Activated CD4-positive, alpha-beta T cell treated with anti-CD3 and anti-CD28 coated beads for 36 hours (primary cell): ENCODE measurements around the gene PEX13. TPM values are rescaled to one million over a fixed set of nuclear protein-coding genes. Genes with fewer than 3 reads are reported as not detected.
"Not testable (repeated sequence)": the region's sequence is repeated elsewhere in the genome, so short reads cannot be mapped to it uniquely, and the experiment has no call there.

Experiments
- ATAC-seq: fragments of 200-7000 bp; cut with Tn5 transposase; one replicate; pipeline ENCODE4 v1.10.0; 2021; ENCODE audit warnings: mild to moderate bottlenecking, moderate library complexity
- CTCF ChIA-PET: fragments of 350-600 bp; sonication (Branson Sonifier 250); formaldehyde crosslinking; loops from one replicate; lab custom pipeline; 2021; ENCODE audit warnings: antibody characterized with exemption; lab: Charles Lee
- POLR2A ChIA-PET: fragments of 350-600 bp; sonication (Branson Sonifier 250); formaldehyde crosslinking; loops from one replicate; lab custom pipeline; 2021; ENCODE audit warnings: antibody characterized with exemption, inconsistent platforms; lab: Charles Lee
- DNase-seq: peaks from one replicate; pipeline ENCODE4 v3.0.0-alpha.2; 2020
- H3K27ac Mint-ChIP-seq: one replicate; pipeline ENCODE4 v1.8.0; 2021; ENCODE audit warnings: mixed read lengths
- H3K27me3 Mint-ChIP-seq: one replicate; pipeline ENCODE4 v1.8.0; 2021; ENCODE audit warnings: mixed read lengths
- H3K36me3 Mint-ChIP-seq: one replicate; pipeline ENCODE4 v1.8.0; 2021; ENCODE audit warnings: low read depth, mixed read lengths
- H3K4me1 Mint-ChIP-seq: one replicate; pipeline ENCODE4 v1.8.0; 2021; ENCODE audit warnings: mixed read lengths
- H3K4me3 Mint-ChIP-seq: one replicate; pipeline ENCODE4 v1.8.0; 2021; ENCODE audit warnings: mild to moderate bottlenecking, moderate library complexity, mixed read lengths
- H3K9me3 Mint-ChIP-seq: one replicate; pipeline ENCODE4 v1.8.0; 2021; ENCODE audit warnings: low read depth, mixed read lengths
- intact Hi-C, 2 experiments: fragments of 100-400 bp; cut with DNase I in 1 of 2; cut with micrococcal nuclease in 1 of 2; formaldehyde crosslinking; loops; one replicate each; pipeline versions ENCODE4 v1.14.2 to v1.15.1; 2022 to 2024; cut with DNase I, micrococcal nuclease
- total RNA-seq, 2 experiments: library from RNA; stranded (reverse); gene quantifications; one replicate each; pipeline ENCODE4 v1.2.3, GENCODE V29; 2021

PEX13 gene
- total RNA-seq, 2 experiments from 2014 or later, result 14.4 to 19.9 TPM

DNA sequence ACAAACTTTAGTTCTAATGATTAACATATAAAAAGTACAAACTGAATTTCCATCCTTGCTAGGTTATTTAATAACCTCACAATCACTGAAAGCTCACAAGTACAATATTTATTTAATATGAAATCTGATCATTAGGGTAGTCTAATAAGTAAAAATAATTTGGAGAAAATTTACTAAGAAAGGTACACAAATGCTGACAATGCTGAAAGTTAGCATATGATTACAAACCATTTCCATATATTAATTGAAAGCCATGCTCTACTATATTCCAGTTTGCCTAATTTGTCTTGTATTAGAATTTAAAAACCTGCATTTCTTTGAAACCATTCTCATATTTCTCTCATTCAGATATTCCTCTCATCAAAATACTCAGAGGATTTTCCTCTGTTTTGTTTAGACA lies 8.2 kb upstream of the PEX13 start:
- intact Hi-C loops, result no loop called here
- no peaks in the 10 kb centered on the region for H3K9me3 Mint-ChIP-seq
- DNase-seq, result no peak
- H3K4me3 Mint-ChIP-seq, result no peak overlapping the region
- no peak for ATAC-seq
- ChIA-PET CTCF (no interaction called here), POLR2A (no interaction called here)
- peaks cover 17% of the 10 kb centered on the region for H3K4me1 Mint-ChIP-seq
- no peaks in the 10 kb centered on the region for H3K27me3 Mint-ChIP-seq
- H3K36me3 Mint-ChIP-seq, result peaks cover 2% of the 10 kb centered on the region
- H3K27ac Mint-ChIP-seq, result no peak overlapping the region

DNA sequence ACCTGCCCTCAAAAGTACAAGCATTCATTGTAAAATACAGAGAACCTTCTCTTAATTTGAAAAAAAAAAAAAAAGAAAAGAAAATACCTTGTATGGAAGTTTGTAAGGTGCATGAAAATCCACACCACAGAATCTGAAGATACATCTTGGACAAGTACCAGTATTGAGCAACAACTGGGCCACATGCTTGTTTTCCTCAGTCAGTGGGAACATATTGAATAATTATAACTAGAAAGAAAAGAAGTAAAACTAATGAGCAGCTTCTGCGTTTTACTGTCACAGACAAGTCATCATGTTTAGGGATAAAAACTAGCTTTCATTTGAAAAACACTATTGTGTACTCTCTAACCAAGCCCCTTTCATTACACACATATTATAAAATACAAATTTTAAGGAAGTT lies 5.8 kb upstream of the PEX13 start:
- ATAC-seq (no peak), DNase-seq (no peak)
- intact Hi-C loops, result loop anchor here in 1 of 2 experiments (5.0 kb wide), 1 partner anchor 219 kb away; no protein-coding TSS in a partner anchor
- CTCF ChIA-PET, result interaction anchor here (0.6 to 1.7 kb wide), 5 partner anchors 9 to 226 kb away, joined by 3 to 6 read pairs (median 3); no protein-coding TSS in a partner anchor
- H3K4me3 Mint-ChIP-seq, result no peak overlapping the region
- H3K27me3 Mint-ChIP-seq, result no peaks in the 10 kb centered on the region
- peaks cover 24% of the 10 kb centered on the region for H3K4me1 Mint-ChIP-seq
- H3K9me3 Mint-ChIP-seq, result no peaks in the 10 kb centered on the region
- no peaks in the 10 kb centered on the region for H3K36me3 Mint-ChIP-seq
- H3K27ac Mint-ChIP-seq, result no peak overlapping the region
- POLR2A ChIA-PET, result no interaction called here

DNA sequence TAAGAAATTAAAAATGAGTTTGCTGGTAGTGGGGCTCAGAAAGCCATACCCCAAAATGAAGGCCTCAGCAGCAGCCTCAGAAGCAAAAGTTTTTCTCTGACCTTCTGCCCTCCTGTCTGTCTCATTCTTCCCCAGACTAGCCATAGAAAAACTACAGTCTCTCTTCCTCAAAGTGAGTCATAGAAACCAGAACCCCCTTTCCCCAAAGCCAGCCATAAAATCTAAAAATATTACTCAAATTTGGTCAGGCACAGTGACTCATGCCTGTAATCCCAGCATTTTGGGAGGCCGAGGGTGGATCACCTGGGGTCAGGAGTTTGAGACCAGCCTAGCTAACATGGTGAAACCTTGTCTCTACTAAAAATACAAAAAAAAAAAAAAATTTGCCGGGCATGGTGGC lies 5.2 kb upstream of the PEX13 start:
- not testable (repeated sequence) for H3K36me3 Mint-ChIP-seq, H3K9me3 Mint-ChIP-seq, ATAC-seq, H3K4me3 Mint-ChIP-seq, H3K27me3 Mint-ChIP-seq
- H3K4me1 Mint-ChIP-seq, result peaks cover 24% of the 10 kb centered on the region
- POLR2A ChIA-PET, result interaction anchor here (0.7 kb wide), 2 partner anchors 71 to 131 kb away, joined by 4 to 5 read pairs; partner anchors contain the start of gene REL
- peak overlapping the region; percentile 26 for H3K27ac Mint-ChIP-seq
- CTCF ChIA-PET, result interaction anchor here (1.7 kb wide), 1 partner anchor 13 kb away, joined by 4 read pairs; no protein-coding TSS in a partner anchor
- intact Hi-C loops, result loop anchor here in 1 of 2 experiments (5.0 kb wide), 1 partner anchor 220 kb away; no protein-coding TSS in a partner anchor
- peak; percentile 27 for DNase-seq

DNA sequence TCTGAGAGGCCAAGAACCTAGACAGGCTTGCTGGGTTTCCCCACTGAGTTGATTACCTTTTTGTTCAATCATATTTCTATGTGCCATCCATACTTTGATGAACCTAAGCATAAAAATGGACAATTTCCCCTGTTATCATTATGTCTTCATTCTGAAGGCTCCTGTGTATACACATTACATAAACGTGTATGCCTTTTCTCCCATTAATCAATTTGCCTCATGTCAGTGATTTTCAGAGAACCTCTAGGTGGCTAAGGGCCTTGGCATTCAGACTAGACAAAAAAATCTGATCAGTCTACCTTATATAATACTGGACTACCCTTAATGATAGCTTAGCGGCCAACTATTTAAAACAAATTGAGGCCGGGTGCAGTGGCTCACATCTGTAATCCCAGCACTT lies 4.1 kb upstream of the PEX13 start:
- DNase-seq (no peak), ATAC-seq (no peak)
- no peak overlapping the region for H3K27ac Mint-ChIP-seq
- H3K27me3 Mint-ChIP-seq, result no peaks in the 10 kb centered on the region
- H3K4me3 Mint-ChIP-seq, result no peak overlapping the region
- peaks cover 24% of the 10 kb centered on the region for H3K4me1 Mint-ChIP-seq
- CTCF ChIA-PET, result no interaction called here
- intact Hi-C loops, result loop anchor here in 1 of 2 experiments (5.0 kb wide), 1 partner anchor 221 kb away; no protein-coding TSS in a partner anchor
- POLR2A ChIA-PET, result no interaction called here
- no peaks in the 10 kb centered on the region for H3K9me3 Mint-ChIP-seq
- no peaks in the 10 kb centered on the region for H3K36me3 Mint-ChIP-seq

DNA sequence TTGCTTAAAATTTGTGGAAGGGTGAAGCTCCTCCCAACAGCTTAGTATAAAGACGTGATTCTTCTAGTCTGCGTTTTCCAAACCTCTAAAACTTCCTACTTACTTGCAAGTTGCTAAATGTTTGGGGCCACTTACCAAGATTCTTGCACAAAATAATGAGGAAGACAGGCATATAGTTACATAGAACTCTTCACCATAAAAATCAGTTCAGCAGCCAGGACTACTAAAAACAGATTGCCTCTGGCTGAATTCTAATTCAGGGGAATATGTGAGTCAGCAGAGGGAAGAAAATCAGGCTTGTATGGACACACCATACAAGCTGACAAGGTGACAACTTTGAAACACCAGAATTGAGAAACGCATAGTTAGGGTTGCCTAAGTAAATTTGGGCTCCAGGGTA lies 2.8 kb upstream of the PEX13 start:
- CTCF ChIA-PET, result no interaction called here
- POLR2A ChIA-PET, result no interaction called here
- no peak for ATAC-seq
- intact Hi-C loops, result loop anchor here (5.0 kb wide), 6 partner anchors 53 to 838 kb away; partner anchors contain the start of genes FAM161A (in 1 of the 2) and SANBR (in 1 of the 2)
- H3K36me3 Mint-ChIP-seq, result no peaks in the 10 kb centered on the region
- peaks cover 34% of the 10 kb centered on the region for H3K4me1 Mint-ChIP-seq
- no peaks in the 10 kb centered on the region for H3K9me3 Mint-ChIP-seq
- H3K27me3 Mint-ChIP-seq, result no peaks in the 10 kb centered on the region
- H3K27ac Mint-ChIP-seq, result no peak overlapping the region
- no peak for DNase-seq
- H3K4me3 Mint-ChIP-seq, result no peak overlapping the region

DNA sequence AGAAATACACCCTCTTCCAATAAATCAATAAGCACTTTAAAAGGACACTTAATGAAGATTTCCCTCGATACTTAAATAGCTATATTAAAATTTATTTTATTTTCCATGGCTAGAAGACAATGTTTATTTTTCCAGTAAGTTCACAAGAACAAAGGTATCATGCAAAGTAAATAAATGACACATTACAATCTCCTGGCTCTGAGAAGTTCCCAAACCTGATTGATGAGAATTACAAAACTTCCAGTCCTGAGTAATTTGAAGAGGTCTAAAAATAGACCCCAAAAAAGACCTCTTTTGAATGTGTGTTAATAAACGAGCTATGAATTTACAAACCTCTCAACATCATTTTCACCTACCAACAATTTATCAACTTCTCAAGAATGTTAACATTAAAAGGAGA lies 1.5 kb upstream of the PEX13 start:
- Mint-ChIP-seq H3K27me3 (no peaks in the 10 kb centered on the region), H3K36me3 (peaks cover 1% of the 10 kb centered on the region), H3K4me3 (peak overlapping the region; percentile 98), H3K4me1 (peaks cover 36% of the 10 kb centered on the region), H3K27ac (no peak overlapping the region), H3K9me3 (no peaks in the 10 kb centered on the region)
- ChIA-PET CTCF (interaction anchor here (0.7 to 1.2 kb wide), 2 partner anchors 17 to 71 kb away, joined by 3 read pairs; no protein-coding TSS in a partner anchor), POLR2A (interaction anchor here (1.2 kb wide), 1 partner anchor 134 kb away, joined by 4 read pairs; the partner anchor contains the start of gene REL)
- DNase-seq (no peak), ATAC-seq (no peak)
- intact Hi-C loops, result loop anchor here (2.0 to 5.0 kb wide), 6 partner anchors 51 to 836 kb away; partner anchors contain the start of genes FAM161A (in 1 of the 2), REL (in 1 of the 2) and SANBR (in 1 of the 2)

DNA sequence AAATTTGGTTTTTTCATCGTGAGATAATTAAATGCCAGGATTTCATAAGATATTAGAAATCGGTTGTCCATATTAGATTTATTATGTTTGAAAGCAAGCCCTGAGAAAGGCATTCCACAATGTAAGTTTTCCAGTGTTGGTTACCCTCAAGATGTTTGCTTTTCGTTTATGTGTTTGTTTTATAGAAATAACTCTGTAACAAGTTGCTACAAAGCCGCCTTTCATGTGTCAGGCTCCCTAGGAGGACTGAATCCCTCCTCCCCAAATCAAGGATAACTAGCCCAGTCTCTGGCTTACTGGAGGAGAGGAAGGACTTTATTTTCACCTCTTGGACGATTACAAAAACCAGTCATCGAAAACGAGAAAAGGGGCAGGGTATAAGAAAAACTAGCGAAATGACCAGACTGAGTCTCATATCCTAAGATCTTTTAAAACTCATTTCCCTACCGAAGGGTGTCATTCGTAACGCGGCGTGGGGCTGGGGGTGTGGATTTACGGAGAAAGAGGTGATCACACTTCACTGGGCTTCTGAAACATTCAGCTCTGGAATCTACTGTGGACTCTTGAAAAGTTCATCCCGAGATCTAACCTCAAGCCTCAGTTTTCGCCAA lies 1.0 kb upstream of the PEX13 start:
- ATAC-seq, result peak; percentile 39
- H3K27ac Mint-ChIP-seq, result peak overlapping the region; percentile 95
- DNase-seq, result peak; percentile 75
- H3K9me3 Mint-ChIP-seq, result no peaks in the 10 kb centered on the region
- H3K4me1 Mint-ChIP-seq, result peaks cover 37% of the 10 kb centered on the region
- H3K4me3 Mint-ChIP-seq, result peak overlapping the region; percentile 98
- ChIA-PET POLR2A (interaction anchor here (0.7 to 1.2 kb wide), 2 partner anchors 135 to 188 kb away, joined by 3 to 4 read pairs; partner anchors contain the start of gene REL), CTCF (interaction anchor here (0.7 to 1.2 kb wide), 4 partner anchors 18 to 260 kb away, joined by 3 to 4 read pairs (median 3); partner anchors contain the start of gene PAPOLG)
- peaks cover 7% of the 10 kb centered on the region for H3K36me3 Mint-ChIP-seq
- H3K27me3 Mint-ChIP-seq, result no peaks in the 10 kb centered on the region
- intact Hi-C loops, result loop anchor here (1.0 to 5.0 kb wide), 17 partner anchors 39 to 838 kb away; partner anchors contain the start of genes FAM161A (in 2 of the 2), SANBR (in 2 of the 2), PAPOLG (in 1 of the 2) and REL (in 1 of the 2)

DNA sequence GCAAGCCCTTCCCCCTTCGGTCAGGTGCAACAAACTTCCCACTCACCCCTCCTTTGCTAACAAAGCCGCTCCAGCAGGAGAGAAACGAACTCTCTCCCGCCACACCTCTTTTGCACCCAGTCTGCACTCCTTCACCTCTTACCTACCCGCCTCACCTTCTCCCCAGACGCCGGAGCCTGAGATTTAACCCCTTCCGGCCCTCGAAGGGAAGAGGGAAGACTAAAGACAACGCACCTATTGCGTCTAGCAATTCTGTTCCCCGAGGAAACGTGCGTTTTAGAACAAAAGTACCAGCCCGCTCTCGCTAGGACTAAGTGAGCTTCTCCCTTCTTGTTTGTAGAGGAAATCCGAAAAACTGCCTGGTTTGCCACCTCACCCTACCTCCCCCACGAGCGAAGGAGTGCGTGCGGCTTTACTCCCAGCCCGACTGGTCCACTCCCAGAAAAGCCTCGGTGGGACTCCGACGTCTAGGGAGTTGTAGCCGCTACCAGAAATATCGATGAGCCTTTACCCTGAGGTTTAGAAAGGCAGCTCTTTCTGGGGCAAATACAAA lies 441 bp upstream of the PEX13 start:
- Mint-ChIP-seq H3K27me3 (no peaks in the 10 kb centered on the region), H3K27ac (peak overlapping the region; percentile 95), H3K36me3 (peaks cover 12% of the 10 kb centered on the region), H3K9me3 (no peaks in the 10 kb centered on the region), H3K4me1 (peaks cover 32% of the 10 kb centered on the region), H3K4me3 (peak overlapping the region; percentile 98)
- peak; percentile 81 for DNase-seq
- ChIA-PET POLR2A (interaction anchor here (0.7 to 1.2 kb wide), 2 partner anchors 135 to 187 kb away, joined by 3 to 4 read pairs; partner anchors contain the start of gene REL), CTCF (interaction anchor here (0.7 to 1.4 kb wide), 6 partner anchors 12 to 518 kb away, joined by 3 to 4 read pairs (median 3); partner anchors contain the start of gene PAPOLG)
- peak; percentile 75 for ATAC-seq
- intact Hi-C loops, result loop anchor here (1.0 to 5.0 kb wide), 17 partner anchors 40 to 837 kb away; partner anchors contain the start of genes FAM161A (in 2 of the 2), SANBR (in 2 of the 2), PAPOLG (in 1 of the 2) and REL (in 1 of the 2)

DNA sequence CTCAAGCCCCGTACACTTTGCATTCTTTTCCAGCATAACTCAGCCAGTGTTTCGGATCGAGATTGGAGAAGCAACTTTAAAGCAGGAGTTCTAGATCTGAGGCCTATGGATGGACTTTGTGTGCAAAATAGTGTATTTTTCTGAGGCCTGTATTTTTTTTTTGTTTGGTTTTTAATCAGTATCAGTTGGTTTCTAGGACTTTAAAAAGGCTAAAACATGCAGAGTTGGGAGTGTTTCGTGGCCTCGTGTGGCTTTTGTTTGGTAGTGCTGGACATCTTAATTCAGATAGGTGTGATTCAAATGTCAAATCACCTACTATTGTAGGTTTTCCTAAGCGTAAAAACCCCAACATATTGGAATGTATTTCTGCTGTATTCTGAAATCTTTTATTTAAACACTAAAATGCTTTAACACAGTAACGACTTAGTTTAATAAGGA lies 817 bp downstream of the PEX13 start:
- POLR2A ChIA-PET, result no interaction called here
- no peak for DNase-seq
- intact Hi-C loops, result loop anchor here (5.0 kb wide), 5 partner anchors 49 to 834 kb away; partner anchors contain the start of genes FAM161A (in 1 of the 2) and SANBR (in 1 of the 2)
- no peak for ATAC-seq
- Mint-ChIP-seq H3K36me3 (peaks cover 19% of the 10 kb centered on the region), H3K9me3 (no peaks in the 10 kb centered on the region), H3K4me1 (peaks cover 26% of the 10 kb centered on the region), H3K4me3 (peak overlapping the region; percentile 98), H3K27me3 (no peaks in the 10 kb centered on the region), H3K27ac (peak overlapping the region; percentile 95)
- CTCF ChIA-PET, result interaction anchor here (1.4 kb wide), 1 partner anchor 14 kb away, joined by 3 read pairs; no protein-coding TSS in a partner anchor

DNA sequence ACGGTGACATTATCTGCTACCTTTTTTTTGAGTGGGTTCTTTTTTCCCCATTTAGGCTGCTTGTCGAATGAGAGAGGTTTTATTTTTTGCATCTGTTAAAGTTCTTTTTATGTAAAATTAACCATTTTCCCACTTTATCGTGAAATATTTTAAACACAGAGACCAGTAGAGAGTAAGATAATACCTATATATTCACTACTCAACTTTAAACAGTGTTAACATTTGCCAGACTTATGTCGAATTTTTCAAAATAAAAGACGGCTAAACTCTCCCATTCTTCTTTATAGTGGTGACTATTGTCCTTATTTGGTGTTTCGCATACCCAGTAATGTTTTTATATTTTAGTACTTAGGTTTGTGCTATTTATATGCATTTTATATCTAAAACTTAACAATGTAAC lies 1.3 kb downstream of the PEX13 start:
- peak overlapping the region; percentile 95 for H3K27ac Mint-ChIP-seq
- DNase-seq, result no peak
- peak overlapping the region; percentile 98 for H3K4me3 Mint-ChIP-seq
- intact Hi-C loops, result loop anchor here (5.0 kb wide), 5 partner anchors 49 to 834 kb away; partner anchors contain the start of genes FAM161A (in 1 of the 2) and SANBR (in 1 of the 2)
- H3K27me3 Mint-ChIP-seq, result no peaks in the 10 kb centered on the region
- ATAC-seq, result no peak
- POLR2A ChIA-PET, result no interaction called here
- CTCF ChIA-PET, result no interaction called here
- peaks cover 22% of the 10 kb centered on the region for H3K36me3 Mint-ChIP-seq
- H3K4me1 Mint-ChIP-seq, result peaks cover 26% of the 10 kb centered on the region
- no peaks in the 10 kb centered on the region for H3K9me3 Mint-ChIP-seq

DNA sequence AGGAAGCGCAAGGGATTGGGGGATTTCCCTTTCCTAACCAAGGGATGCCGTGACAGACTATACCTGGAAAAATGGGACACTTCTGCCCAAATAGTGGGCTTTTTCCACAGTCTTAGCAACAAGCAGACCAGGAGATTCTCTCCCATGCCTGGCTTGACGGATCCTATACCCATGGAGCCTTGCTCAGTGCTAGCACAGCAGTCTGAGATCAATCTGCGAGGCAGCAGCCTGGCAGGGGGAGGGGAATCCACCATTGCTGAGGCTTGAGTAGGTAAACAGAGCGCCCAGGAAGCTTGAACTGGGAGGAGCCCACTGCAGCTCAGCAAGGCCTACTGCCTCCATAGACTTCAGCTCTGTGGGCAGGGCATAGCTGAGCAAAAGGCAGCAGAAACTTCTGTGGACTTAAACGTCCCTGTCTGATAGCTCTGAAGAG lies 3.7 kb downstream of the PEX13 start:
- intact Hi-C loops, result no loop called here
- CTCF ChIA-PET, result no interaction called here
- no peaks in the 10 kb centered on the region for H3K27me3 Mint-ChIP-seq
- H3K4me1 Mint-ChIP-seq, result peaks cover 29% of the 10 kb centered on the region
- no peak overlapping the region for H3K4me3 Mint-ChIP-seq
- no peak overlapping the region for H3K27ac Mint-ChIP-seq
- ATAC-seq, result no peak
- no peaks in the 10 kb centered on the region for H3K9me3 Mint-ChIP-seq
- DNase-seq, result no peak
- POLR2A ChIA-PET, result no interaction called here
- peaks cover 22% of the 10 kb centered on the region for H3K36me3 Mint-ChIP-seq
